Measurements from ENCODE around the gene SLCO3A1.

Gene SLCO3A1

GRCh38 chr15:91894606-91895005, 41.1 kb downstream of the SLCO3A1 start:
- no peak for DNase-seq (ENCODE audit: low spot score in 2 of 2)
- H3K4me1 ChIP-seq: no peaks in the 10 kb centered on the region; the same call in 1 of the 2 replicates
- no peak overlapping the region for H3K4me3 ChIP-seq
- H3K9me3 ChIP-seq: no peaks in the 10 kb centered on the region
- in situ Hi-C loops (cut with MboI; ENCODE audit: low sequenced_read_pairs): no loop called here
- H3K36me3 ChIP-seq (replicated peaks): no peaks in the 10 kb centered on the region
- no peaks in the 10 kb centered on the region for H3K27me3 ChIP-seq (ENCODE audit: low read depth)

GRCh38 chr15:91895051-91895450, 41.5 kb downstream of the SLCO3A1 start:
- H3K4me3 ChIP-seq: no peak overlapping the region
- no peaks in the 10 kb centered on the region for H3K9me3 ChIP-seq
- no peaks in the 10 kb centered on the region for H3K27me3 ChIP-seq (ENCODE audit: low read depth)
- in situ Hi-C loops (cut with MboI; ENCODE audit: low sequenced_read_pairs): no loop called here
- no peak for DNase-seq (ENCODE audit: low spot score in 2 of 2)
- no peaks in the 10 kb centered on the region; the same call in 1 of the 2 replicates for H3K4me1 ChIP-seq
- H3K36me3 ChIP-seq (replicated peaks): no peaks in the 10 kb centered on the region

- in situ Hi-C loops (cut with MboI; ENCODE audit: low sequenced_read_pairs): no loop called here
These were observed 43.0 kb downstream of the SLCO3A1 start for GRCh38 chr15:91896341-91897055.

GRCh38 chr15:91897585-91898372, 44.3 kb downstream of the SLCO3A1 start:
- no peaks in the 10 kb centered on the region for H3K9me3 ChIP-seq
- no peak overlapping the region for H3K4me3 ChIP-seq
- no peaks in the 10 kb centered on the region; the same call in 1 of the 2 replicates for H3K4me1 ChIP-seq
- in situ Hi-C loops (cut with MboI; ENCODE audit: low sequenced_read_pairs): no loop called here
- H3K36me3 ChIP-seq (replicated peaks): no peaks in the 10 kb centered on the region
- H3K27me3 ChIP-seq (ENCODE audit: low read depth): no peaks in the 10 kb centered on the region
- DNase-seq (ENCODE audit: low spot score in 2 of 2): no peak

More at GRCh38 chr15:91896341-91897055, 43.0 kb downstream of the SLCO3A1 start:
- Histone ChIP-seq H3K4me3 (no peak overlapping the region), H3K9me3 (no peaks in the 10 kb centered on the region), H3K36me3 (replicated peaks) (no peaks in the 10 kb centered on the region), H3K4me1 (no peaks in the 10 kb centered on the region; the same call in 1 of the 2 replicates), H3K27me3 (ENCODE audit: low read depth) (no peaks in the 10 kb centered on the region)
- no peak for DNase-seq (ENCODE audit: low spot score in 2 of 2)

GRCh38 chr15:91898843-91899242, 45.3 kb downstream of the SLCO3A1 start:
- in situ Hi-C loops (cut with MboI; ENCODE audit: low sequenced_read_pairs): no loop called here
- Histone ChIP-seq H3K4me1 (no peaks in the 10 kb centered on the region; the same call in 1 of the 2 replicates), H3K4me3 (no peak overlapping the region), H3K36me3 (replicated peaks) (no peaks in the 10 kb centered on the region), H3K9me3 (no peaks in the 10 kb centered on the region), H3K27me3 (ENCODE audit: low read depth) (no peaks in the 10 kb centered on the region)
- DNase-seq (ENCODE audit: low spot score in 2 of 2): no peak

GRCh38 chr15:91904942-91905341, 51.4 kb downstream of the SLCO3A1 start:
- no peak overlapping the region for H3K4me3 ChIP-seq
- no peaks in the 10 kb centered on the region for H3K27me3 ChIP-seq (ENCODE audit: low read depth)
- no peaks in the 10 kb centered on the region for H3K36me3 ChIP-seq (replicated peaks)
- in situ Hi-C loops (cut with MboI; ENCODE audit: low sequenced_read_pairs): no loop called here
- no peaks in the 10 kb centered on the region for H3K9me3 ChIP-seq
- no peaks in the 10 kb centered on the region for H3K4me1 ChIP-seq
- no peak for DNase-seq (ENCODE audit: low spot score in 2 of 2)

GRCh38 chr15:91908391-91908790, 54.9 kb downstream of the SLCO3A1 start:
- no peak for DNase-seq (ENCODE audit: low spot score in 2 of 2)
- in situ Hi-C loops (cut with MboI; ENCODE audit: low sequenced_read_pairs): no loop called here
- Histone ChIP-seq H3K27me3 (ENCODE audit: low read depth) (no peaks in the 10 kb centered on the region), H3K9me3 (no peaks in the 10 kb centered on the region), H3K36me3 (replicated peaks) (no peaks in the 10 kb centered on the region), H3K4me3 (no peak overlapping the region), H3K4me1 (no peaks in the 10 kb centered on the region)

- in situ Hi-C loops (cut with MboI; ENCODE audit: low sequenced_read_pairs): no loop called here
- H3K9me3 ChIP-seq: no peaks in the 10 kb centered on the region
- H3K4me3 ChIP-seq: no peak overlapping the region
- H3K4me1 ChIP-seq: no peaks in the 10 kb centered on the region
- no peaks in the 10 kb centered on the region for H3K27me3 ChIP-seq (ENCODE audit: low read depth)
- DNase-seq (ENCODE audit: low spot score in 2 of 2): no peak
- H3K36me3 ChIP-seq (replicated peaks): no peaks in the 10 kb centered on the region
These were observed 55.6 kb downstream of the SLCO3A1 start for GRCh38 chr15:91909111-91909510.

- Histone ChIP-seq H3K9me3 (no peaks in the 10 kb centered on the region), H3K36me3 (replicated peaks) (no peaks in the 10 kb centered on the region), H3K27me3 (ENCODE audit: low read depth) (no peaks in the 10 kb centered on the region), H3K4me3 (no peak overlapping the region), H3K4me1 (no peaks in the 10 kb centered on the region)
- no peak for DNase-seq (ENCODE audit: low spot score in 2 of 2)
- in situ Hi-C loops (cut with MboI; ENCODE audit: low sequenced_read_pairs): no loop called here
These were observed 56.1 kb downstream of the SLCO3A1 start for GRCh38 chr15:91909574-91909973.

- no peak for DNase-seq (ENCODE audit: low spot score in 2 of 2)
- Histone ChIP-seq H3K4me3 (no peak overlapping the region), H3K27me3 (ENCODE audit: low read depth) (no peaks in the 10 kb centered on the region), H3K4me1 (no peaks in the 10 kb centered on the region), H3K9me3 (no peaks in the 10 kb centered on the region), H3K36me3 (replicated peaks) (no peaks in the 10 kb centered on the region)
- in situ Hi-C loops (cut with MboI; ENCODE audit: low sequenced_read_pairs): no loop called here
These were observed 58.3 kb downstream of the SLCO3A1 start for GRCh38 chr15:91911844-91912243.

GRCh38 chr15:91912336-91912735, 58.8 kb downstream of the SLCO3A1 start:
- Histone ChIP-seq H3K4me1 (no peaks in the 10 kb centered on the region), H3K27me3 (ENCODE audit: low read depth) (no peaks in the 10 kb centered on the region), H3K4me3 (no peak overlapping the region), H3K36me3 (replicated peaks) (no peaks in the 10 kb centered on the region), H3K9me3 (no peaks in the 10 kb centered on the region)
- DNase-seq (ENCODE audit: low spot score in 2 of 2): no peak
- in situ Hi-C loops (cut with MboI; ENCODE audit: low sequenced_read_pairs): no loop called here

GRCh38 chr15:91913560-91913959, 60.1 kb downstream of the SLCO3A1 start:
- Histone ChIP-seq H3K9me3 (no peaks in the 10 kb centered on the region), H3K36me3 (replicated peaks) (no peaks in the 10 kb centered on the region), H3K4me1 (no peaks in the 10 kb centered on the region), H3K4me3 (no peak overlapping the region), H3K27me3 (ENCODE audit: low read depth) (no peaks in the 10 kb centered on the region)
- in situ Hi-C loops (cut with MboI; ENCODE audit: low sequenced_read_pairs): no loop called here
- DNase-seq (ENCODE audit: low spot score in 2 of 2): no peak

GRCh38 chr15:91915576-91915975, 62.1 kb downstream of the SLCO3A1 start:
- no peak for DNase-seq (ENCODE audit: low spot score in 2 of 2)
- Histone ChIP-seq H3K4me3 (no peak overlapping the region), H3K27me3 (ENCODE audit: low read depth) (no peaks in the 10 kb centered on the region), H3K36me3 (replicated peaks) (no peaks in the 10 kb centered on the region), H3K4me1 (no peaks in the 10 kb centered on the region), H3K9me3 (no peaks in the 10 kb centered on the region)
- in situ Hi-C loops (cut with MboI; ENCODE audit: low sequenced_read_pairs): no loop called here

- no peak for DNase-seq (ENCODE audit: low spot score in 2 of 2)
- in situ Hi-C loops (cut with MboI; ENCODE audit: low sequenced_read_pairs): no loop called here
- H3K4me3 ChIP-seq: no peak overlapping the region
- H3K9me3 ChIP-seq: no peaks in the 10 kb centered on the region
- no peaks in the 10 kb centered on the region for H3K36me3 ChIP-seq (replicated peaks)
- H3K4me1 ChIP-seq: no peaks in the 10 kb centered on the region
- H3K27me3 ChIP-seq (ENCODE audit: low read depth): no peaks in the 10 kb centered on the region
These were observed 62.5 kb downstream of the SLCO3A1 start for GRCh38 chr15:91916051-91916450.

Data from HAP-1 (cell line).